ENCODE measurements around the gene GNAZ.

The GNAZ gene

GRCh38 chr22:23086263-23086662 is 15.9 kb downstream of the GNAZ start:
- H3K4me3 ChIP-seq (replicated peaks; ENCODE audit: insufficient read depth, low read length): no peak overlapping the region
- no peak overlapping the region for H3K27ac ChIP-seq (replicated peaks)
- no peak for DNase-seq (ENCODE audit: low read depth in 1 of 2, low spot score in 1 of 2)
- peaks cover 4% of the 10 kb centered on the region for H3K27me3 ChIP-seq (ENCODE audit: insufficient read depth, poor library complexity, severe bottlenecking)
- TF ChIP-seq CTCF (IDR thresholded peaks at IDR 0.05; ENCODE audit: insufficient read depth, low read length): no peak
- TF ChIP-seq POLR2AphosphoS5 (IDR thresholded peaks at IDR 0.05; ENCODE audit: low read depth): no peak
- TF ChIP-seq SPI1 (IDR thresholded peaks at IDR 0.05; ENCODE audit: borderline replicate concordance, low read depth): no peak
- TF ChIP-seq REST (IDR thresholded peaks at IDR 0.05; ENCODE audit: insufficient replicate concordance, low read depth): no peak
- TF ChIP-seq GABPA (IDR thresholded peaks at IDR 0.05; ENCODE audit: low read depth): no peak

- DNase-seq (ENCODE audit: low read depth in 1 of 2, low spot score in 1 of 2): peak in 1 of 2 experiments; percentile 24
- Histone ChIP-seq H3K27ac (replicated peaks) (no peak overlapping the region), H3K4me3 (replicated peaks; ENCODE audit: insufficient read depth, low read length) (no peak overlapping the region), H3K27me3 (ENCODE audit: insufficient read depth, poor library complexity, severe bottlenecking) (peaks cover 4% of the 10 kb centered on the region)
- TF ChIP-seq CTCF (IDR thresholded peaks at IDR 0.05; ENCODE audit: insufficient read depth, low read length) (no peak), POLR2AphosphoS5 (IDR thresholded peaks at IDR 0.05; ENCODE audit: low read depth) (no peak), GABPA (IDR thresholded peaks at IDR 0.05; ENCODE audit: low read depth) (no peak), REST (IDR thresholded peaks at IDR 0.05; ENCODE audit: insufficient replicate concordance, low read depth) (no peak), SPI1 (IDR thresholded peaks at IDR 0.05; ENCODE audit: borderline replicate concordance, low read depth) (no peak)
These were observed 16.5 kb downstream of the GNAZ start for GRCh38 chr22:23086787-23087186.

GRCh38 chr22:23088199-23088604 is 17.9 kb downstream of the GNAZ start:
- peaks cover 4% of the 10 kb centered on the region for H3K27me3 ChIP-seq (ENCODE audit: insufficient read depth, poor library complexity, severe bottlenecking)
- H3K27ac ChIP-seq (replicated peaks): no peak overlapping the region
- TF ChIP-seq REST (IDR thresholded peaks at IDR 0.05; ENCODE audit: insufficient replicate concordance, low read depth) (no peak), POLR2AphosphoS5 (IDR thresholded peaks at IDR 0.05; ENCODE audit: low read depth) (no peak), SPI1 (IDR thresholded peaks at IDR 0.05; ENCODE audit: borderline replicate concordance, low read depth) (no peak), CTCF (IDR thresholded peaks at IDR 0.05; ENCODE audit: insufficient read depth, low read length) (no peak), GABPA (IDR thresholded peaks at IDR 0.05; ENCODE audit: low read depth) (no peak)
- no peak overlapping the region for H3K4me3 ChIP-seq (replicated peaks; ENCODE audit: insufficient read depth, low read length)
- no peak for DNase-seq (ENCODE audit: low read depth in 1 of 2, low spot score in 1 of 2)

Measured in HL-60 (cell line).